ENCODE results near the gene FRS2. TPM values are rescaled to one million over a fixed set of nuclear protein-coding genes. Genes with fewer than 3 reads are reported as not detected.

Gene FRS2
- total RNA-seq, result 40.2 and 40.7 TPM in 2 replicates

GRCh38 chr12:69470189-69471075, at the start of gene FRS2:
Gene FRS2 (plus strand): TSS chr12:69470388. CDS start chr12:69569031, 98,643 bp downstream.

GRCh38 chr12:69585189-69586062, 115.2 kb downstream of the FRS2 start, which contains the start of gene CCT2:
Gene CCT2 (plus strand): TSS chr12:69585459. CDS start chr12:69585522, 63 bp downstream.

GRCh38 chr12:69610729-69611128, 140.5 kb downstream of the FRS2 start, which contains the start of gene LRRC10:
Gene LRRC10 (minus strand): TSS chr12:69610907. CDS start chr12:69610838, 69 bp downstream.

Other genes starting within 250 kb of the FRS2 start
- 17.0 and 20.4 TPM in 2 replicates for gene CPSF6, start 230.8 kb upstream of the FRS2 start, total RNA-seq
- gene LYZ, start 122.0 kb upstream of the FRS2 start, total RNA-seq, result not detected in 2 replicates
- gene YEATS4, start 110.6 kb upstream of the FRS2 start, total RNA-seq, result 24.9 and 30.0 TPM in 2 replicates
- 229 and 445 TPM in 2 replicates for gene CCT2, start 115.1 kb downstream of the FRS2 start, total RNA-seq
- gene LRRC10, start 140.5 kb downstream of the FRS2 start, total RNA-seq, result not detected in 2 replicates
- gene BEST3, start 228.9 kb downstream of the FRS2 start, total RNA-seq, result 0.12 TPM in 1 of 2 replicates, not detected in the other